ENCODE measurements around the gene TAF8.

DNA sequence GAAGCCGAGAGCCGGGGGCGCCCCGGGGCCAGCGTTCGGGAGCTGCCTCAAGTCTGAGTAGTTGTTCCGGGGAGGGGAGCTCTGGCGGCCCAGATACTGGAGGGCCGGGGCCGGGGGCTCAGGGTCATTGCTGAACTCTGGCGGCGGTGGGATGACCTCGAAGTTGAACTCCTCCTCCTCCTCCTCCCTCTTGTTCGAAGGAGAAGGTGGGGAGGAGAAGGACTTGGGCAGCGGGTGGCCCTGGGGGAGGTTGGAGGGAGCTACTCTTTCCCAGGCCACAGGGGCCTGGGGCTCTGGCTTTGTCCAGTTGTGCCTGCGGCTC, 54.4 kb downstream of the TAF8 start:
- TF ChIP-seq POLR2A (IDR thresholded peaks at IDR 0.05) (no peak), EP300 (IDR thresholded peaks at IDR 0.05) (no peak)
- TF ChIP-seq, protein P1, sequence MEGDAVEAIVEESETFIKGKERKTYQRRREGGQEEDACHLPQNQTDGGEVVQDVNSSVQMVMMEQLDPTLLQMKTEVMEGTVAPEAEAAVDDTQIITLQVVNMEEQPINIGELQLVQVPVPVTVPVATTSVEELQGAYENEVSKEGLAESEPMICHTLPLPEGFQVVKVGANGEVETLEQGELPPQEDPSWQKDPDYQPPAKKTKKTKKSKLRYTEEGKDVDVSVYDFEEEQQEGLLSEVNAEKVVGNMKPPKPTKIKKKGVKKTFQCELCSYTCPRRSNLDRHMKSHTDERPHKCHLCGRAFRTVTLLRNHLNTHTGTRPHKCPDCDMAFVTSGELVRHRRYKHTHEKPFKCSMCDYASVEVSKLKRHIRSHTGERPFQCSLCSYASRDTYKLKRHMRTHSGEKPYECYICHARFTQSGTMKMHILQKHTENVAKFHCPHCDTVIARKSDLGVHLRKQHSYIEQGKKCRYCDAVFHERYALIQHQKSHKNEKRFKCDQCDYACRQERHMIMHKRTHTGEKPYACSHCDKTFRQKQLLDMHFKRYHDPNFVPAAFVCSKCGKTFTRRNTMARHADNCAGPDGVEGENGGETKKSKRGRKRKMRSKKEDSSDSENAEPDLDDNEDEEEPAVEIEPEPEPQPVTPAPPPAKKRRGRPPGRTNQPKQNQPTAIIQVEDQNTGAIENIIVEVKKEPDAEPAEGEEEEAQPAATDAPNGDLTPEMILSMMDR (IDR thresholded peaks at IDR 0.05): no peak

Data from stomach (tissue), 4 donors.